ENCODE results near the gene DNMBP. TPM values are rescaled to one million over a fixed set of nuclear protein-coding genes. Genes with fewer than 3 reads are reported as not detected.
"Not testable (repeated sequence)": the region's sequence is repeated elsewhere in the genome, so short reads cannot be mapped to it uniquely, and the experiment has no call there.

Gene DNMBP
- total RNA-seq, 1 donor from 2014 or later = 2.7 TPM

DNA sequence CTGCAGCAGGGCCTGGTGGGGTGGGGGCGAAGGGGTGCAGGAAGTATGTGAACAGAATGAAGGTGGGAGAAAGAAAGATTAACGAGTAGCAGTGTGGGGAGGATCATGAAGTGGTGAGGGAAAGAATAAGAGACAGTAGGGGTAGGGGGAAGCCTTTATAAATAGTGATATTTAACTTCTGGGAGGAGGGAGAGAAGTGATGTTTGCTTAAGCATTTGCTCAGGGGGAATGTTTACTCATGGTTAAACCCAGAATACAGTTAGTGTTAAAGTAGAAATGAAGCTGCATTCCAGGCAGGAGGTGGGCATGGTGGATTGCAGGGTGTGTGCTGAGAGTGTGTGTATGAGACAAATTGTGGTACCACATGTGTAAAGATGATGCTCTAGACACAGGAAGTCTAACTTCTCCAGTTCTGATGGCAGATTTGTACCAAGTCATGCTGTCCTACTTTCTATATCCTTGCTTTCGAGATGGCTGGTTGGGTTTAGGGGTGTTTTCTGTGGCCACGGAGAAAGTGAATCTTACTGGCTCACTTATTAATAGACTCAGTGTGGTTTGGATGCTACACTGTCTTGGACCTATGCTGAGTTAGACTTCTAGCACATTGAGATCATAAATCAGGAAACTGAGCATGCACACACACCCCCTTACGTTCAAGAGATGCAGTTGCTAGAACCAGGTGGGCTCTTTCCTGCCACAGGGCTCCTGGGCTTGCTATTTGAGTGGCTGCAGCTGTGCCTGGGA lies 10.6 kb upstream of the DNMBP start:
- no peak for DNase-seq

DNA sequence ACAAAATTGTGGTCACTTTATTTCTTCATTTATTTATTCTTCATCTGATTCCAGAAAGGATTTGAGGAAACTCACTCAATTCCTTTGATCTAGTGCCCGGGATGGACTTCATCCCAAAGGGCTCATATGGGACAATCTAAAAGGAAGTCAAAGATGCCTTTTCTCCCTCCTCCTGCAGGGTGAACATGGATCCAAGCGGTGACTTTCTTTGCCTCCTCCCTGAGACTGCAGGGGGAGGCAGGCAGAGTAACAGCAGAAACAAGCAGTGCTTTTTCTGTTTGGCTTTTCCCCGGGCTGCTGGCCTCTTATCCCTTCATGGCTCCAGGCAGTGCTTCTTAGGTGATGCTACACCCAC lies 10.0 kb upstream of the DNMBP start:
- DNase-seq = no peak

DNA sequence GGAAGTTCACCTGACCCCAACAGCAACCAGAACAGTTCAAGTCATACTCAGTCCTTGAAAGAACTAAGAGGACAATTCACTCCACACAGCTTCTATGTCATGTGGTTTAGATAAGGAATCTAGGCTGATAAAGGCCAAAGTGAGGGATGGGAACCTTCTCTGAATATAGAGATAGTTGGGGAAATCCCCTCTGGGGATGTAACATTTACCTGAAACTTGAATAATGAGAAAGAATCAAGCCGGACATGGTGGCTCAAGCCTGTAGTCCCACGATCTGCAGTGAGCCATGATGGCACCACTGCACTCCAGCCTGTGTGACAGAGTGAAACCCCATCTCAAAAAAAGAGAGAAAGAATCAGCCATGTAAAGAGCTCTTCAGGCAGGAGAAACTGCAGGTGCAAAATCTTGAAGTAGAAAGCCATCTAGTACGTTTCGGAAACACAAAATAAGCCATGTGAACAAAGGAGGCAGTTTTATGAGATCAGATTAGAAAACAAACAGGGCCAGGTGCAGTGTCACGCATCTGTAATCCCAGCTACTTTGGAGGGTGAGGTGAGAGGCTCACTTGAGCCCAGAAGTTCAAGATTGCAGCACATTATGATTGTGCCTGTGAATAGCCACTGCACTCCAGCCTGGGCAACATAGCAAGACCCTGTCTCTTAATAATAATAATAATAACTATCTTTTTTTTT lies 4.5 kb upstream of the DNMBP start:
- DNase-seq = no peak

DNA sequence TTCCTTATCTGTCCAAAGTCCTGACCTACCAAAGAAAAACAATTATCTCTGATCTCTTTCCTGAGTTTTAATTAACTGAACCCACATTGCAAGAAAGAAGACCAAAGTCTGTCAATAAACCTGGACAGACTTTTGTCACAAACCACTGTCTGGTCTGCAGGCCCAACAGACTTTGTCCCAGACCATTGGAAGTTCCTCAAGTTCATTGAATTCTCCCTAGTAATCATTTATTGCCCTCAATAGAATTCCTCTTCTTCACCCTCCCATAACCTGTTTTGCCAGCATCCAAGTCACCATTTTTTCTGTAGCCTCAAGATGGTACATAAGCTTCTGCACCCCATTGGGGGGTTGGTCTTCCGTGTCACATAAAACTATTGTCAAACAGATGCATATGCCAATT lies 3.9 kb upstream of the DNMBP start:
- no peak for DNase-seq

DNA sequence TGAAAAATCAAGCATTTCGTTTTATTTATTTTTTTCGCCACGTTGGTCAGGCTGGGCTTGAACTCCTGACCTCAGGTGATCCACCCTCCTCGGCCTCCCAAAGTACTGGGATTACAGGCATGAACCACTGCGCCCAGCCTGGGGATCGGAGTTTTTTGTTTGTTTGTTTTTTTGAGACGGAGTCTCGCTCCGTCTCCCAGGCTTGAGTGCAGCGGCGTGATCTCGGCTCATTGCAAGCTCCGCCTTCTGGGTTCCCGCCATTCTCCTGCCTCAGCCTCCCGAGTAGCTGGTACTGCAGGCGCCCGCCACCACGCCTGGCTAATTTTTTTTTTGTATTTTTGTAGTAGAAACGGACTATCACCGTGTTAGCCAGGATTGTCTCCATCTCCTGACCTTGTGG lies 2.2 kb upstream of the DNMBP start:
- not testable (repeated sequence) for DNase-seq

DNA sequence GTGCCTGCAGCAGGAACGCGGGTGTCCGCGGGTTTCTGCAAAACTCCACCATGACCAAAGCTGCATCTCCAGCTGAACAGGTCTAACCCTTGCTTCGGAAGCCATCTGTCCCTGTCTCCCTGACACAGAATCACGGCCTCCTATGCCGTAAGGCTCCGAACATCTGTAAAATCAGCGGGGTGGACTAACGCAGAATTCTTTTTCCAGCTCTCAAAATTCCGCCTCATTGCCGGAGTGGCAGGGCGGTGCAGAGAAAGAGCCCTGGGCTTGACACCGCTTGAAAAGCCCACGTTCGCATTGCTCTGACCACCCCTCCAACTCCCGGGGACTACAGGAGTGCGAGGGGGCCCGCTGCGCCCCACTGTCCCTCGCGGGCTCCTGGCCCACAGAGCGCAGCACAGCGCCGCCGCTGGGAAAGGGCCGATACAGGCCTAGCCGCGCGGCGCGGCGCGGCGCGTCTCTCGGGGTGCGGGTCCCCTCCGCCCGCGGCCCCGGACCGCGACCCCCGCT lies 409 bp downstream of the DNMBP start:
- DNase-seq = no peak

DNA sequence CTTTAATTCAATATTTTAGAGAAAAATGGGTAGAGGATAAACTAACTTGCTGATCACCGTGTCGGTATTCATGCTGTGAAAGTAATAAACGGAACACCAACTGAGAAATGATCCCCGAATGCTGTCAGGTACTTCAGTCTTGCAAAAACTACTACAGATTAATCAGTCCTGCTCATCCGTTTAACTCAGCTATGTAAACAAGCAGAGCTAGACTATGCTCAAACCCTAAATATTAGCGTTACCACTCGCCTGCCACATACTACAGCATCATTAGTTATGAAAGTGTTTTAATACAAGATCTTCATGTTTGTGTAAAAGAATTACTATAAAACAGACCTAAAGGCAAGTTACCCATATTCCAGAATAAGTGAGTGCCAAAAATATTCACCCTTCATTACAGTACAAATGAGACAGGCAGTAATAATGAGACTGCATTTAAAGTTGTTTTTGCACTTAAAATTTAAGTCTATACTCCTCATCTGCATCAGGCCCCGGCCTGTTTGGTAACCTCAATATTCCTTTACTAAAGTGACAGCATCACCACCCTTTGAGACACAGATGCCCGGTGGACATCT lies 952 bp downstream of the DNMBP start:
- no peak for DNase-seq

DNA sequence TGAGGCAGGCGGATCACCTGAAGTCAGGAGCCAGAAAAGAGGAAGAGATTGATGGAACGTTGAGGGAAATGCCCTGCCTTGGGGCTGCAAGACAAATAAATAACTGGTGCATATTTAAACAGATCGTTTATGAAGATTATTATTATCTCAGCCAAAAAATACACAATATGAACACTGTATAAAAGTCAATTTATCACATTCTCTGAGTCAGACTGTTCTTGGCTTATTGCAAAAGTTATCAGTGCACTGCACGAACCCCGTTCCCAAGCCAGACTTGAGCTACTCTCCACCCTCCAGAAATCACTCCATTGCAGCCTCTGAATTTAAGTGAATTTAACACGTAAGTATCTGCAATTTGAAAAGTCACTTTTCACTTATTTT lies 1.6 kb downstream of the DNMBP start:
- DNase-seq = no peak

DNA sequence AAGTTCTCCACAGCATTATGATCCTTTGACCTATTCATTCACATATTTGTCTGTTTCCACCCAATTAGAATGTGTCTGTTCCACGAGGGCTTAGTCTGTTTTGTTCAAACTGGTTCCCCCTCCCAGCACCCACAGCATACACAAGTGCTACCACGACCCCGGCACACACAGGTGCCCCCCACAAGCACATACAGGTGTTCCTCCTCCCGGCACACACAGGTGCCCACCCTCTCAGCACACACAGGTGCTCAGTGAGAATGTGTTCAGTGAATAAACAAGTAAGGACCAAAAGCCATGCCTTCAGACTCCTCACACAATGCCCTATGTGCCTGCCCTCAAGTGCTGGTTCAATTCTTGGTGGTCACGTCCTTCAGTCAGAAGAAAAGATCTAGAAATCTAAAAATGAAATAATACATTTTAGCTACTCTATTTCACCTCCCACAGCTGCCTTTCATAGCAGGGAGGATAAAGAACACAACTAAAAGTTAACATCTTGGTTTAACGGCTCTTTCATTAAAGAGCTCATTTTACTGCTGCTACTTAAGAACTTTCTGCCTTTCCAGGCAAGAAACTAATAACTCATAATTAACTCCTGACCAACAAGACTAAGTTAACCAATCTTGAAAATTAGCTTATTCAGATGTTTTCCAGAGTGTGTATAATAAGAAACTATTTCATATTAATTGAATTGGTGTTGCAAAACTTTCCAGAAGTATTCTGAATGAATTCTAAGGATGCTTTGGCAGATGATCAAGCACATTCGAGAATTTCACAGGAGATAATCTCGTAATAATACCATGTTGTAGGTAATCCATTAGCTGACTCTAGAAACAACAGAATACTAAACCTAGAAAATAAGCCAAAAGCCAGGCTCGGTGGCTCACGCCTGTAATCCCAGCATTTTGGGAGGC lies 2.3 kb downstream of the DNMBP start:
- no peak for DNase-seq

DNA sequence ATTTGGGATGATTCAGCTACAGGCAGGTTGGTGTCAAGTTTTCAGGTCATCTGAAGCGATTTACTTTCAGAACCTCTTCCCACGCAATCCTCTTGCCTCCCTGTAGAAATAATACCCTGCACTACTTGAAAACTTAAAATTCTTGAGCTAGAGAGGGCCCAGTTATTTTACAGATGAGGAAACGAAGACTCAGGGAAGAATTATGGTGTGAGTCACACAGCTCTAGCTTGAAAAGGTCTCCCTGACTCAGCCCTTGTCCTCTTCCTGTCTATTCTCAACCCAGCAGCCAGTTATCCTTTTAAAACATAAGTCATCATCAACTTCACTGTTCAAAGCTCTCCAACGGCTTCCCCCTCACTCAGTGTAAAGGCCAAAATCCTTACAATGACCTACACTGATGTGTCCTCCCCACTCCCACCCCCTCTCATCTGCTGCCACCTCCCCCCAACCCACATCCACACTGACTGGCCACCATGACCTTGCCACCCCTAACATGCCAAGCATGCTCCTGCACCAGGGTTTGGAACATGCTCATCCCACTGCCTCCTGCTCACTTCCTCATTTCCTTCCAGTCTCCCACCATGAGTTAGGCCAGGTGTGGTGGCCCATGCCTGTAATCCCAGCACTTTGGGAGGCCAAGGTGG lies 3.4 kb downstream of the DNMBP start:
- no peak for DNase-seq

DNA sequence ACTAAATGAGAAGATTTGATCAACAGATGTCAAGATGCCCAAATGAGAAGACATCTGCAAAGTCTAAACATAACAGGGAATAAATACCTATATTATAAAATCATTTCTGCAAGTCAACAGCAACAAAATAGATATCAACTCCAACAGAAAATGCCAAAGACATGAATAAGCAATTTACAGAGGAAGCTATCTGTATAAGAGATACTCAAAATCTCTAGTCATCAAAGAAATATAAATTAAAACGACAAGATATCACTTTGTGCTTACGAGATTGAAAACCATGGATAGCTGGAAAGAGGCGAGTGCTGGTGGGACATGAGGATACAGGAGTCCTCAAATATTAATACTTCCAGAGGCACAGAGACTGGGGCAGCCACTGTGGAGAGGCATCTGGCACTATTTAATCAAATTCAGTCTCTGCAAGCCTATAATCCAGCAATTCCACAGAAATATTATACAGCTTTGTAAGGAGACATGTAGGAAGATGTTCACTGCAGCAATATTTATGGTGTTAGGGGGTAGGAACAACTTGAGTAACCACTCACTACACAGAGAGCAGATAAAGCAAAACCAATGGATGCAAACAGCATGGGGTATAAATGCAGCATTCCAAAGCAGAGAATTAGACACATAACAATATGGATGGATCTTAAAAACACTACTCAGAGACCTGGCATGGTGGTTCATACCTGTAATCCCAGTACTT lies 4.8 kb downstream of the DNMBP start:
- no peak for DNase-seq

DNA sequence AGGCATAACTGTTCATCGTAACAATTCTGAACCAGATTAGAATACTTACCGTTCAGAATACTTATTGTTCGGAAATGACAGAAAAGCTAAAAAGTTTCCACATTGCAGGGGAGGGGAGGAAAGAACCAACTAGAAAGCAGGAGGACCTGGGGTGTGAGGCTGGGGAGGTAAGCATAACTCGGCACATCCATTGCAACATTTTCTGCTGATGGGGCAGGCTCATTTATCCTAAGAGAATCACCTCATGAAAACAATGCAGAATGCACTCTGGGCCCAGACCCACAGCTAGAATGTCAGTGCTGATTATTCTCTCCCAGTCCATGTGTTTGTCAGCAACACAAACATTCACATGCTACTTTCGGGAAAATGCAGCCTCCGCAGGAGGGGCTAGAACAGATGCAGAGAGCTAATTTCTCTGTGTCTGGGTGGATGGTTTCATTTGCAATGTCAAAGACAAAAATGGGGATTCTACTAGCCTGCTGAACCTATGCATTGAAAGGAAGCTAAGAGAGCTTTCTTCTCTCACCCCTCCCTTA lies 9.6 kb downstream of the DNMBP start:
- DNase-seq = no peak

DNA sequence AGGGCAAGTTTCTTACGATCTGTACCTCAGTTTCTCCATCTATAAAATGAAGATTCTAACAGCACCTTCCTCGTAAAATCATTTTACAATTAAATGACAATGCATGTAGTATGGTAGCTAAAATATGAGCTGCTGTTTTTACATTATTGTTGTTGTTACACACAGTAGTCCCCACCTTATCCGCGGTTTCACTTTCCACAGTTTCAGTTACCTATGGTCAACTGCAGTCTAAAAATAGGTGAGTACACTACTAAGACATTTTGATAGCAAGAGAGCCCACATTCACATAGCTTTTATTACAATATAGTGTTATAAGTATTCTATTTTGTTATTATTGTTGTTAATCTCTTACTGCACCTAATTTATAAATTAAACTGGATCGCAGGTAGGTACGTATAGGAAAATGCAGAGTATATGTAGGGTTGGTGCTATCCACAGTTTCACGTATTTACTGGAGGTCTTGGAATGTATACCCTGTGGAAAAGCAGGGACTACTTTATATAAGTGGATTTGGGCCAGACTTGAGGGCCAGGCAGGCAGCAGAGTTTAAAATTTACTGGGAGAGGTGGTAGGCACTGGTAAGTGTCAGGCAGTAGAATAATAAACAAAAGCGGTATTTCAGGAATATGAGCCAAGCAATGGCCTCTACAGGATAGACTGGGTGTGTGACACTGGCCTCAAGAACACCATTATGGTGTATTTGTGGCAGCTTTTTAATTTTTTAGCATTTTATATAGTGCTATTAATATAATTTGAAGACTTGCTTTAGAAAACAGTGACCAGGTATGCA lies 10.2 kb downstream of the DNMBP start:
- DNase-seq = no peak

DNA sequence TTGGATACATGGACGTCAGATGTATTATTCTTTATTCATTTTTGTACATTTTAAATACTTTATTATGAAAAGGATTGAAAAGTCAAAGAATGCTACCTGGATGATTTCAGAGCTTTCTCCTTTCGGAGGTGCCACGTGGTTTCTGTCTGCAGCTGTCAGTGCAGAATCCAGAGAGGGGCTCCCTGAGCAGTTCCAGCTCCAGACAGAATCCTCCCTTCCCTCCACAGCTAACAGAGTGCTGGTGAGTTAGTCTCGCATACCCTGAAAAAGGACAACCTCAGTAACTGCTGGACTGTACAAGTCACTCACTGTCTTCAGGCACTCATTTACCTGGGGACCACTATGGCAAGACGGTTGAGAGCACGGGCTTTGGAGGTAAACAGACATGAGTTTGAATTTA lies 10.9 kb downstream of the DNMBP start:
- DNase-seq = no peak

DNA sequence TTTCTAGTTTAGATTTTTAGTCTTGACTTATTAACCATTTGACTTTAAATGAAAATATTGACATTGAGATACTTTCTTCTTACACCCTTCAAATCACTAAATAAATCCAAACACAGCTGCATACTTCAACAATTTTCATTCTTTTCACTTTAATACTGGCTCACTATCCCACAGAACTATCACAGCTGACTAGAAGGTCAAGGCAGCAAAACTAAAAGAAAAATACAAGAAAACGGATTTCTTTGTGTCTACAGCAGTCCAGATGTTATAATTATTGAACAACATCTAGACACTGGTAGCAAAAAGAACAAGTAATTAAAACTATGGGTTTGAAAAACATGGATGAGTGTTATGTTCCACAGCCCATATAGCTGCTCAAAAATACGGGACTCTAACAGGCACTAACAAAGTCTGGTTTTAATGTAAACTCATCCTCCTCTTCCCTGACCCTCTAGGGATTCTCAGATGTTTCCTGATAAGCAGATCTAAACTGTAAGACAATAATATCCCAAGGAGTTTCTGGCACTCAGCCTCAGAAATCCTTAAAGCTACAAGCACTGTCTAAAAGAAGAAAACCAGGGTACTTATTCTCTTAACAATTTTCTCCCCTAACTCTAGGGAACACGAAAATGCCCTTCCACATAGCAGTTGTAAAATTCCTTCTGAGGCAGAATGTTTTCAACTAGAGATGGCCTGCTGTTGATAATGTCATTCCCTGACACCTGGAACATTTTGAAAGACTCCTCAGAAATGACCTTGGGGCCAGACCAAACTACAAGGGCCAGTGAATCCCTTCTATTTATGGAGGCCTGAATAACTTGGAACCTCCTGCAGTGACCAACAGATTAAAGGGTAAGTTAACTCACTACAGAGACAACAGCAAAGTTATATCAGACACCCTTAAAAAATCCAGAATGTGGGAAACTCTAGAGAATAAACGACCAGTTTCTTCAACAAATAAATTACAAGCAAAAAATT lies 12.8 kb downstream of the DNMBP start:
- no peak for DNase-seq

DNA sequence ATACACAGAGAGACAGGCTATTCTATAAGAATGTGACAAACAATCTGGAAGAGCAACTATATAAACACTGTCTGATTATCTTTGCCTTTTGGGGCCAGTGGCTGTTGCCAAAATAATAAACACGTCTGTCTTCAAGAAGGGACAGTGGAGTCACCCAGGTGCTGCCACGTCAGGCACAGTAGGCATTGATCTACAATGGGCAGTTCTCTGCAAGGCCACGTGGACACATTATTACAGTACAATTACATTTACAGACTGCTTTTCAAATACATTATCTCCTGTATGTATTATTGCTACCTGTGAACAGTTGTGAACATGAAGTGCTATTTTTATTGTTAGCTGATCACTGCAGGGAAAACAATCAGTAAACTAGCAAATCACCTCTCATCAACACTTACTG lies 14.0 kb downstream of the DNMBP start:
- DNase-seq = no peak

DNA sequence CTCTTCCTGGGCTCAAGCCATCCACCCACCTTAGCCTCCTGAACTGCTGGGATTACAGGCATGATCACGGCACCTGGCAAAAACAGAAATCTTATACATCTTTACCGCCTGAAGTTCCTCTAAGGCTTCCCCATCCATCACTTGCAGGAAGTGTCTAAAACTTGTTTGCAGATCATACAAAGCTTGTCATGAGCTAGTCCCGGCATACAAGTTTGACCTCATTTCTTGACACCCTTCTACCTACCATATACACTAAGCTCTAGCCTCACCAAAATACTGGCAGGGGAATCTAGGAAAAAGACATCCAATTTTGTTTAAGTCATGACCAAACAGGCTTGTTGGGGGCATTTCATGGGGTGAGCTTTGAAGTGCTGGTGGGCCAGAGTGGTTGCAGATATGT lies 14.5 kb downstream of the DNMBP start:
- no peak for DNase-seq

DNA sequence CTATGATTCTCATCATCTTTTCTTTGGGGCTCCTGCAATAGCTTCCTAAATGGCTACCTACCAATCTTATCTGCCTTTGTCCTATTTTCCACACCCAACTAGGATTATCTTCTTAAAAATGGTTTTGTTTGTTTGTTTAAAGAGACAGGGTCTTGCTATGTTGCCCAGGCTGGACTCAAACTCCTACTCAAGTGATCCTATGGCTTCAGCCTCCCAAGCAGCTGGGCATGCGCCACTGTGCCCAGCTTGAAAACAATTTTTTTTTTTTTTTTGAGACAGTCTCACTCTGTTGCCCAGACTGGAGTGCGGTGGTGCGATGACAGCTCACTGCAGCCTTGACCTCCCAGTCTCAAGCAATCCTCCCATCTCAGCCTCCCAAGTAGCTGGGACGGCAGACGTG lies 14.9 kb downstream of the DNMBP start:
- no peak for DNase-seq

Measured in occipital lobe (tissue), 2 donors.